Measurements from ENCODE around the gene CYP2C19. TPM values are rescaled to one million over a fixed set of nuclear protein-coding genes. Genes with fewer than 3 reads are reported as not detected.
"Not testable (repeated sequence)": the region's sequence is repeated elsewhere in the genome, so short reads cannot be mapped to it uniquely, and the experiment has no call there.

CYP2C19 gene
- total and polyA plus RNA-seq, 2 donors (not counting 1 experiment from before 2014, with no cell fraction given), result not detected

DNA sequence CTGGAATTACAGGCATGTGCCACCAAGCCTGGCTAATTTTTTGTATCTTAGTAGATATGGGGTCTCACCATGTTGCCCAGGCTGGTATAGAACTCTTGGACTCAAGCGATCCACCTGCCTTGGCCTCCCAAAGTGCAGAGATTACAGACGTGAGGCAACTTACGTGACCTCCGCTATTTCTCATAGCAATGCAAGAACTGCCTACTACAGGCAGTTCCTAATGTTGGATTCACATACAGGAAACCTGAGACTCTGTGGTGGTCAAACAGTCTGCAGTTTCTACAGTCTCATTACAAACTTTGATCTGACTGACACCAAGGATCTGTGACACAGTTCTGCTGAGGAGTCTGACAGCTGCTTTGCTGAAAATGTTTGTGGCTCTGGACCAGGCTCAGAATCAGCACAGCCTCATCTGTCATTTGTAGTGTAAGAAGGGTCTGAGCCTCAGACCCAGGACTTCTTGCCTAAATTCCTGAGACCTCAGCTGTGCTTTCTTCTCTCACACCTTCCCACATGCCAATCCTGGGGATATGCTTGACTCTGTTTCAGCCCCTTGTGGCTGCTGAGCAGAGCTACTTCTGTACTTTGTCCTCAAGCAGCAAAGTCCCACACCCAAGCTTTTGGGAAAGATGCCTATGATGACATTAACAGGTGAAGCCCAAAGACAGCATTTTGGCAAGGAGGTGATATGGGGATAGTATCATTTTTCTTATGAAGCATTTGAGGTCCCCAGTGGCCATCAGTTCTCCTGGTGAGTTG, 128.0 kb downstream of the CYP2C19 start:
- H4K20me1 ChIP-seq (ENCODE audit: control insufficient read depth, insufficient read depth, low read length, poor library complexity, severe bottlenecking), result no peaks in the 10 kb centered on the region
- H3K9ac ChIP-seq (ENCODE audit: low read length), result no peak overlapping the region
- H3K4me2 ChIP-seq (replicated peaks; ENCODE audit: low read depth, low read length, poor library complexity, severe bottlenecking), result no peak overlapping the region
- Mint-ChIP-seq H3K4me3 (no peak overlapping the region), H3K27me3 (no peaks in the 10 kb centered on the region), H3K4me1 (no peaks in the 10 kb centered on the region), H3K27ac (no peak overlapping the region), H3K9me3 (ENCODE audit: insufficient read depth) (no peaks in the 10 kb centered on the region)
- H2AFZ ChIP-seq (ENCODE audit: insufficient read depth, low read depth, low read length, poor library complexity, severe bottlenecking), result no peak overlapping the region
- no peak overlapping the region for H3K4me3 ChIP-seq (ENCODE audit: control extremely low read depth in 1 of 5, extremely low read depth in 1 of 5, insufficient read depth in 1 of 5, low read depth in 2 of 5, low read length in 4 of 5)
- POLR2A ChIA-PET, result no interaction called here
- no peak overlapping the region for H3K27ac ChIP-seq (ENCODE audit: low read length in 2 of 2)
- no peak for DNase-seq
- 87% methylated on average over 3 of the region's 4 CpGs for WGBS (ENCODE audit: insufficient coverage)
- TF ChIP-seq, protein P1, sequence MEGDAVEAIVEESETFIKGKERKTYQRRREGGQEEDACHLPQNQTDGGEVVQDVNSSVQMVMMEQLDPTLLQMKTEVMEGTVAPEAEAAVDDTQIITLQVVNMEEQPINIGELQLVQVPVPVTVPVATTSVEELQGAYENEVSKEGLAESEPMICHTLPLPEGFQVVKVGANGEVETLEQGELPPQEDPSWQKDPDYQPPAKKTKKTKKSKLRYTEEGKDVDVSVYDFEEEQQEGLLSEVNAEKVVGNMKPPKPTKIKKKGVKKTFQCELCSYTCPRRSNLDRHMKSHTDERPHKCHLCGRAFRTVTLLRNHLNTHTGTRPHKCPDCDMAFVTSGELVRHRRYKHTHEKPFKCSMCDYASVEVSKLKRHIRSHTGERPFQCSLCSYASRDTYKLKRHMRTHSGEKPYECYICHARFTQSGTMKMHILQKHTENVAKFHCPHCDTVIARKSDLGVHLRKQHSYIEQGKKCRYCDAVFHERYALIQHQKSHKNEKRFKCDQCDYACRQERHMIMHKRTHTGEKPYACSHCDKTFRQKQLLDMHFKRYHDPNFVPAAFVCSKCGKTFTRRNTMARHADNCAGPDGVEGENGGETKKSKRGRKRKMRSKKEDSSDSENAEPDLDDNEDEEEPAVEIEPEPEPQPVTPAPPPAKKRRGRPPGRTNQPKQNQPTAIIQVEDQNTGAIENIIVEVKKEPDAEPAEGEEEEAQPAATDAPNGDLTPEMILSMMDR (IDR thresholded peaks at IDR 0.05), result no peak
- TF ChIP-seq EZH2 (IDR thresholded peaks at IDR 0.05; ENCODE audit: borderline replicate concordance, insufficient read depth, low read depth, low read length, poor library complexity, severe bottlenecking), result no peak
- H3K79me2 ChIP-seq (ENCODE audit: control insufficient read depth, insufficient read depth, low read length), result no peaks in the 10 kb centered on the region
- no peaks in the 10 kb centered on the region for H3K27me3 ChIP-seq (replicated peaks in 1 of 4; ENCODE audit: control extremely low read depth in 1 of 4, control insufficient read depth in 3 of 4, insufficient read depth in 4 of 4, low read length in 3 of 4)
- intact Hi-C loops (cut with micrococcal nuclease), result no loop called here
- ATAC-seq (ENCODE audit: low read depth), result no peak
- H3K9me3 ChIP-seq (ENCODE audit: control extremely low read depth in 1 of 3, control insufficient read depth in 2 of 3, insufficient read depth in 1 of 3, low read length in 2 of 3), result no peaks in the 10 kb centered on the region
- CTCF ChIA-PET, result no interaction called here
- H3K36me3 ChIP-seq (replicated peaks in 1 of 2; ENCODE audit: control extremely low read depth in 1 of 2, control insufficient read depth in 1 of 2, extremely low read depth in 1 of 2, insufficient read depth in 2 of 2, low read length in 1 of 2), result no peaks in the 10 kb centered on the region
- no peaks in the 10 kb centered on the region for H3K4me1 ChIP-seq (ENCODE audit: control insufficient read depth in 2 of 2, insufficient read depth in 2 of 2, low read length in 2 of 2)

DNA sequence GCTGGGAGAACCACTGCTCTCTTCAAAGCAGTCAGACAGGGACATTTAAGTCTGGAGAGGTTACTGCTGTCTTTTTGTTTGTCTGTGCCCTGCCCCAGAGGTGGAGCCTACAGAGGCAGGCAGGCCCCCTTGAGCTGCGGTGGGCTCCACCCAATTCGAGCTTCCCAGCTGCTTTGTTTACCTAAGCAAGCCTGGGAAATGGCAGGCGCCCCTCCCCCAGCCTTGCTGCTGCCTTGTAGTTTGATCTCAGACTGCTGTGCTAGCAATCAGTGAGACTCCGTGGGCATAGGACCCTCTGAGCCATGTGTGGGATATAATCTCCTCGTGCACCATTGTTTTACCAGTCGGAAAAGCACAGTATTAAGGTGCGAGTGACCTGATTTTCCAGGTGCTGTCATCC, 135.9 kb downstream of the CYP2C19 start:
- H3K27ac Mint-ChIP-seq, H3K27me3 Mint-ChIP-seq: not testable (repeated sequence)

More for the DNA sequence above, 135.9 kb downstream of the CYP2C19 start:
- H3K4me2 ChIP-seq (replicated peaks; ENCODE audit: low read depth, low read length, poor library complexity, severe bottlenecking); ATAC-seq (ENCODE audit: low read depth); H3K9me3 Mint-ChIP-seq (ENCODE audit: insufficient read depth); H3K4me3 Mint-ChIP-seq; H3K9me3 ChIP-seq (ENCODE audit: control extremely low read depth in 1 of 3, control insufficient read depth in 2 of 3, insufficient read depth in 1 of 3, low read length in 2 of 3); intact Hi-C loops (cut with micrococcal nuclease); H3K4me3 ChIP-seq (ENCODE audit: control extremely low read depth in 1 of 5, extremely low read depth in 1 of 5, insufficient read depth in 1 of 5, low read depth in 2 of 5, low read length in 4 of 5); H3K4me1 Mint-ChIP-seq; H3K27me3 ChIP-seq (replicated peaks in 1 of 4; ENCODE audit: control extremely low read depth in 1 of 4, control insufficient read depth in 3 of 4, insufficient read depth in 4 of 4, low read length in 3 of 4); CTCF ChIA-PET; H3K9ac ChIP-seq (ENCODE audit: low read length); H4K20me1 ChIP-seq (ENCODE audit: control insufficient read depth, insufficient read depth, low read length, poor library complexity, severe bottlenecking); H2AFZ ChIP-seq (ENCODE audit: insufficient read depth, low read depth, low read length, poor library complexity, severe bottlenecking); H3K36me3 ChIP-seq (replicated peaks in 1 of 2; ENCODE audit: control extremely low read depth in 1 of 2, control insufficient read depth in 1 of 2, extremely low read depth in 1 of 2, insufficient read depth in 2 of 2, low read length in 1 of 2); H3K79me2 ChIP-seq (ENCODE audit: control insufficient read depth, insufficient read depth, low read length); POLR2A ChIA-PET; H3K27ac ChIP-seq (ENCODE audit: low read length in 2 of 2); DNase-seq; H3K4me1 ChIP-seq (ENCODE audit: control insufficient read depth in 2 of 2, insufficient read depth in 2 of 2, low read length in 2 of 2): not testable (repeated sequence)
- WGBS (ENCODE audit: insufficient coverage), result 77% methylated on average over 7 of the region's 7 CpGs
